H9 (cell line): ENCODE data around the gene TLR8. TPM values are rescaled to one million over a fixed set of nuclear protein-coding genes. Genes with fewer than 3 reads are reported as not detected.

Source experiments
- DNase-seq: peaks from one replicate; pipeline ENCODE4 v3.0.0-alpha.2; 2017
- H2AFZ ChIP-seq: one replicate; pipeline ENCODE4 v1.6.1; 2013; ENCODE audit warnings: mild to moderate bottlenecking, low read length, control low read depth, moderate library complexity
- H2AK5ac ChIP-seq: 2 replicates; pipeline ENCODE4 v1.6.1; 2013; ENCODE audit warnings: low read length, control low read depth, mixed read lengths; ENCODE audit not compliant: insufficient read length
- H2BK120ac ChIP-seq: one replicate; pipeline ENCODE4 v1.6.1; 2013; ENCODE audit warnings: low read depth, mild to moderate bottlenecking, low read length, control low read depth, inconsistent platforms; ENCODE audit not compliant: poor library complexity, severe bottlenecking
- H2BK12ac ChIP-seq: 2 replicates; pipeline ENCODE4 v1.6.1; 2013; ENCODE audit warnings: low read length, control low read depth, mixed read lengths, low read depth; ENCODE audit not compliant: insufficient read length
- H2BK15ac ChIP-seq: 2 replicates; pipeline ENCODE4 v1.6.1; 2013; ENCODE audit warnings: low read depth, low read length, control low read depth
- H2BK20ac ChIP-seq: one replicate; pipeline ENCODE4 v1.6.1; 2013; ENCODE audit warnings: low read depth, mild to moderate bottlenecking, low read length, control low read depth, inconsistent platforms; ENCODE audit not compliant: poor library complexity, severe bottlenecking
- H2BK5ac ChIP-seq: 2 replicates; pipeline ENCODE4 v1.6.1; 2013; ENCODE audit warnings: low read length, control low read depth, mixed read lengths; ENCODE audit not compliant: insufficient read length
- H3K14ac ChIP-seq: 2 replicates; pipeline ENCODE4 v1.6.1; 2013; ENCODE audit warnings: low read length, control low read depth; ENCODE audit not compliant: insufficient read depth
- H3K18ac ChIP-seq: 2 replicates; pipeline ENCODE4 v1.6.1; 2013; ENCODE audit warnings: low read depth, mild to moderate bottlenecking, mixed read lengths, low read length, control low read depth; ENCODE audit not compliant: insufficient read length
- H3K23ac ChIP-seq: 2 replicates; pipeline ENCODE4 v1.6.1; 2013; ENCODE audit warnings: low read length, control low read depth, mixed read lengths, low read depth; ENCODE audit not compliant: insufficient read length
- H3K23me2 ChIP-seq: 2 replicates; pipeline ENCODE4 v1.6.1; 2013; ENCODE audit warnings: low read depth, mild to moderate bottlenecking, mixed read lengths, low read length, control low read depth; ENCODE audit not compliant: insufficient read length, poor library complexity, severe bottlenecking
- H3K27ac ChIP-seq: 2 replicates; pipeline ENCODE4 v1.5.1; 2013; ENCODE audit warnings: low read length, control low read depth, mixed read lengths, low read depth; ENCODE audit not compliant: insufficient read length
- H3K27me3 ChIP-seq: 2 replicates; pipeline ENCODE4 v1.6.1; 2013; ENCODE audit warnings: low read length, control low read depth, inconsistent platforms; ENCODE audit not compliant: insufficient read depth
- H3K4ac ChIP-seq: 2 replicates; pipeline ENCODE4 v1.6.1; 2013; ENCODE audit warnings: low read depth, mild to moderate bottlenecking, control low read depth, inconsistent platforms, low read length, moderate library complexity
- H3K4me1 ChIP-seq: 2 replicates; pipeline ENCODE4 v1.6.1; 2013; ENCODE audit warnings: low read length, control low read depth, inconsistent platforms; ENCODE audit not compliant: insufficient read depth
- H3K4me2 ChIP-seq: 2 replicates; pipeline ENCODE4 v1.6.1; 2013; ENCODE audit warnings: low read length, control low read depth, mixed read lengths; ENCODE audit not compliant: insufficient read length, insufficient read depth
- H3K56ac ChIP-seq: 2 replicates; pipeline ENCODE4 v1.6.1; 2013; ENCODE audit warnings: low read depth, mild to moderate bottlenecking, mixed read lengths, low read length, control low read depth; ENCODE audit not compliant: insufficient read length
- H3K79me1 ChIP-seq: 2 replicates; pipeline ENCODE4 v1.6.1; 2013; ENCODE audit warnings: low read depth, mild to moderate bottlenecking, moderate library complexity, low read length, control low read depth, inconsistent platforms; ENCODE audit not compliant: insufficient read depth, poor library complexity, severe bottlenecking
- H3K79me2 ChIP-seq: 2 replicates; pipeline ENCODE4 v1.6.1; 2013; ENCODE audit warnings: low read length, control low read depth, inconsistent platforms; ENCODE audit not compliant: insufficient read depth
- H3K9ac ChIP-seq: 2 replicates; pipeline ENCODE4 v1.6.1; 2013; ENCODE audit warnings: low read length, control low read depth, mixed read lengths; ENCODE audit not compliant: insufficient read length; ENCODE audit errors: extremely low read depth
- H3K9me3 ChIP-seq: one replicate; pipeline ENCODE4 v1.6.1; 2013; ENCODE audit warnings: low read depth, low read length, inconsistent platforms; ENCODE audit not compliant: control insufficient read depth
- H3T11ph ChIP-seq: one replicate; pipeline ENCODE4 v1.6.1; 2013; ENCODE audit warnings: mild to moderate bottlenecking, low read length, control low read depth, inconsistent platforms
- H4K20me1 ChIP-seq: one replicate; pipeline ENCODE4 v1.6.1; 2013; ENCODE audit not compliant: control insufficient read depth, insufficient read length, insufficient read depth
- H4K5ac ChIP-seq: 2 replicates; pipeline ENCODE4 v1.6.1; 2013; ENCODE audit warnings: low read depth, mild to moderate bottlenecking, mixed read lengths, low read length, control low read depth; ENCODE audit not compliant: insufficient read length
- H4K8ac ChIP-seq: replicated peaks from 2 replicates; pipeline ENCODE4 v1.6.1; 2013; ENCODE audit warnings: low read length, control low read depth, mixed read lengths, low read depth; ENCODE audit not compliant: insufficient read length
- H4K91ac ChIP-seq: 2 replicates; pipeline ENCODE4 v1.6.1; 2013; ENCODE audit warnings: low read depth, mild to moderate bottlenecking, moderate library complexity, mixed read lengths, low read length, control low read depth; ENCODE audit not compliant: insufficient read length
- H3K27ac Mint-ChIP-seq, 3 experiments: 2 replicates in 2 of 3; 3 replicates in 1 of 3; pipeline ENCODE4 v1.8.0; 2020 to 2021; ENCODE audit warnings: mixed read lengths in 3 of 3, mild to moderate bottlenecking in 1 of 3, moderate library complexity in 1 of 3
- H3K27me3 Mint-ChIP-seq: 2 replicates; pipeline ENCODE4 v1.8.0; 2021; ENCODE audit warnings: low read depth, mild to moderate bottlenecking, moderate library complexity, mixed read lengths
- H3K36me3 Mint-ChIP-seq, 3 experiments: 2 replicates in 2 of 3; 3 replicates in 1 of 3; pipeline ENCODE4 v1.8.0; 2020 to 2021; ENCODE audit warnings: low read depth in 3 of 3, mixed read lengths in 3 of 3; ENCODE audit not compliant: insufficient read depth in 1 of 3
- H3K4me1 Mint-ChIP-seq, 2 experiments: 2 replicates each; pipeline ENCODE4 v1.8.0; 2020; ENCODE audit warnings: mixed read lengths in 2 of 2
- H3K4me3 Mint-ChIP-seq, 2 experiments: 2 replicates in 1 of 2; 3 replicates in 1 of 2; pipeline ENCODE4 v1.8.0; 2020 to 2021; ENCODE audit warnings: mild to moderate bottlenecking in 2 of 2, mixed read lengths in 2 of 2, moderate library complexity in 1 of 2
- H3K9me3 Mint-ChIP-seq, 2 experiments: 2 replicates in 1 of 2; 3 replicates in 1 of 2; pipeline ENCODE4 v1.8.0; 2020; ENCODE audit warnings: mild to moderate bottlenecking in 2 of 2, mixed read lengths in 2 of 2, moderate library complexity in 1 of 2
- WGBS: extraction: QIAGEN DNeasy Blood & Tissue Kit; methylation state at CpG from one replicate; pipeline ENCODE4 v1.1.7; 2013; ENCODE audit warnings: missing lambda C conversion rate, low lambda C conversion rate, mixed read lengths; ENCODE audit not compliant: insufficient read length; ENCODE audit errors: extremely low coverage; 5-methylcytosine and 5-hydroxymethylcytosine counted together
- total RNA-seq: library from RNA; stranded (reverse); gene quantifications from 2 replicates; pipeline ENCODE4 v1.2.1, GENCODE V29; 2021
- TF ChIP-seq, protein P1 (sequence below): fragments of 200-600 bp; sonication (generic); conservative IDR thresholded peaks from 3 replicates; pipeline ENCODE4 v1.8.0; 2021; ENCODE audit warnings: antibody characterized with exemption, mild to moderate bottlenecking

The TLR8 gene
- total RNA-seq, 1 experiment from 2014 or later: not detected

DNA sequence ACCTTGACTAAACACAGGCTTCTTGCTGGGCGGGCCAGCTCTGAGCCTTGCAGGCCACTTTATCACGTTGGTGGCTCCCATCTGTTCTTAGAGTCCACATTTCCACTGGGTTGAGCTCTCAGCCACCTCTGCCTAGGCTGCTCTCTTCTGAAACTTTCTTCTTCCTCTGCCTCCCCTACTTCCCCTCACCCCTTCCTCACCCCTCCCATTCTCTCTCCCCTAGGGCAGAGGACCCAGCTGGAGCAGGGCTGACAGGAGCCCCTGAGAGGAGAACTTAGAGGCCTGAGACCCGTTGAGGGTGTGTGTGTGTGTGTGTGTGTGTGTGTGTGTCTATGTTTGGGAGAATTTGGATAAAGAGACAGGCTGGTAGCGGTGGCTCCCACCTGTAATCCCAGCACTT lies 48.6 kb downstream of the TLR8 start:
- Histone ChIP-seq H3K79me1 (no peaks in the 10 kb centered on the region), H3K23me2 (no peaks in the 10 kb centered on the region), H4K5ac (no peak overlapping the region), H2AK5ac (no peak overlapping the region), H3K4me2 (no peak overlapping the region), H3K14ac (no peak overlapping the region), H3K4ac (no peak overlapping the region), H3K18ac (no peak overlapping the region), H4K8ac (no peak overlapping the region), H2BK20ac (no peak overlapping the region), H3K27ac (no peak overlapping the region), H4K91ac (no peak overlapping the region), H3K23ac (no peak overlapping the region), H3K79me2 (no peaks in the 10 kb centered on the region), H2BK15ac (no peak overlapping the region), H3K56ac (no peak overlapping the region), H3K9ac (no peak overlapping the region), H3K4me1 (peaks cover 2% of the 10 kb centered on the region; the same call in 1 of the 2 replicates), H4K20me1 (no peaks in the 10 kb centered on the region), H2BK120ac (no peak overlapping the region), H2BK12ac (no peak overlapping the region), H3K27me3 (no peaks in the 10 kb centered on the region), H3K9me3 (no peaks in the 10 kb centered on the region), H3T11ph (no peak overlapping the region), H2BK5ac (no peak overlapping the region), H2AFZ (no peak overlapping the region)
- TF ChIP-seq, protein P1, sequence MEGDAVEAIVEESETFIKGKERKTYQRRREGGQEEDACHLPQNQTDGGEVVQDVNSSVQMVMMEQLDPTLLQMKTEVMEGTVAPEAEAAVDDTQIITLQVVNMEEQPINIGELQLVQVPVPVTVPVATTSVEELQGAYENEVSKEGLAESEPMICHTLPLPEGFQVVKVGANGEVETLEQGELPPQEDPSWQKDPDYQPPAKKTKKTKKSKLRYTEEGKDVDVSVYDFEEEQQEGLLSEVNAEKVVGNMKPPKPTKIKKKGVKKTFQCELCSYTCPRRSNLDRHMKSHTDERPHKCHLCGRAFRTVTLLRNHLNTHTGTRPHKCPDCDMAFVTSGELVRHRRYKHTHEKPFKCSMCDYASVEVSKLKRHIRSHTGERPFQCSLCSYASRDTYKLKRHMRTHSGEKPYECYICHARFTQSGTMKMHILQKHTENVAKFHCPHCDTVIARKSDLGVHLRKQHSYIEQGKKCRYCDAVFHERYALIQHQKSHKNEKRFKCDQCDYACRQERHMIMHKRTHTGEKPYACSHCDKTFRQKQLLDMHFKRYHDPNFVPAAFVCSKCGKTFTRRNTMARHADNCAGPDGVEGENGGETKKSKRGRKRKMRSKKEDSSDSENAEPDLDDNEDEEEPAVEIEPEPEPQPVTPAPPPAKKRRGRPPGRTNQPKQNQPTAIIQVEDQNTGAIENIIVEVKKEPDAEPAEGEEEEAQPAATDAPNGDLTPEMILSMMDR: no peak
- Mint-ChIP-seq H3K36me3 (peaks cover 0 to 8% (median 5%) of the 10 kb centered on the region in 3 experiments; a peak in 5 of 7 replicates), H3K4me1 (peaks cover 4 to 8% of the 10 kb centered on the region in 2 experiments; a peak in 3 of 4 replicates), H3K27ac (no peak overlapping the region), H3K9me3 (peaks cover 59 to 61% of the 10 kb centered on the region in 2 experiments), H3K27me3 (peaks cover 1% of the 10 kb centered on the region; the same call in 1 of the 2 replicates), H3K4me3 (no peak overlapping the region)
- no CpG with 5 or more reads among the region's 4 CpGs for WGBS
- no peak for DNase-seq
